Choroid plexus epithelial cell (primary cell): ENCODE results near the gene STARD4.

ENCODE experiments used
- DNase-seq: peaks from one replicate; pipeline ENCODE4 v3.0.0-alpha.2; 2010; ENCODE audit warnings: low read depth
- H3K4me3 ChIP-seq: 2 replicates; pipeline ENCODE4 v1.5.1; 2011; ENCODE audit warnings: low read depth, mild to moderate bottlenecking, control low read depth, low read length, moderate library complexity
- TF ChIP-seq, protein P1 (sequence below): conservative IDR thresholded peaks from 2 replicates; pipeline ENCODE4 v1.5.1; 2011; ENCODE audit warnings: low read depth, mild to moderate bottlenecking, control low read depth, inconsistent platforms, low read length, moderate library complexity

The STARD4 gene

DNA sequence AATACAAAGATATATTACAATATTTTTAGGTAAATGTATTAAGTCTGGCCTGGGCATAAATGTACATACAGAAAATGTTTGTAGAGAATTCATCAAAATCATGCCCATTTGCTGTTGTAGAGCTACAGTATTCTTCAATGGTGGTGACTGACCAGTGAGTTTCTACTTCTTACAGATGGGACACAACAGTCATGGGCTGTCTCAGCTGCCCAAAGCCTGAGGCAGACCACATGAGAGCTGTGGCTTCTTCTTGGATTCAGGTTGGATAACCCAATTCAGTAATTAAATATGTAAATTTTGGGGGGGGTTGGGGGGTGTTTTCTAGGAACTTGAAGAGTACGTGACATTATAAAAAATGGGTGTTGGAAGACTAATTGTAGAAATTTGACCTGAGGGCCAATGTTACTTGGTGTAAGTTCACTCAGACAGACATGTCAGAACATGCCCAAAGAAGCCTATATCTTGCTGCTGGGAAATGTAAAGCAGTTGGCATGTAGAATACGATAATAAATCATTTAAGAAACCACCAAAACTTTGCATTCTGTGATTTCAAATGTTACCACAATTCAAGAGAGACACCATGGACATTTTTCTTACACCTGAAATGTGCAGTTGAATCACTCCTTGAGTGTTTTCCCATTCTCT lies 17.9 kb downstream of the STARD4 start:
- TF ChIP-seq, protein P1, sequence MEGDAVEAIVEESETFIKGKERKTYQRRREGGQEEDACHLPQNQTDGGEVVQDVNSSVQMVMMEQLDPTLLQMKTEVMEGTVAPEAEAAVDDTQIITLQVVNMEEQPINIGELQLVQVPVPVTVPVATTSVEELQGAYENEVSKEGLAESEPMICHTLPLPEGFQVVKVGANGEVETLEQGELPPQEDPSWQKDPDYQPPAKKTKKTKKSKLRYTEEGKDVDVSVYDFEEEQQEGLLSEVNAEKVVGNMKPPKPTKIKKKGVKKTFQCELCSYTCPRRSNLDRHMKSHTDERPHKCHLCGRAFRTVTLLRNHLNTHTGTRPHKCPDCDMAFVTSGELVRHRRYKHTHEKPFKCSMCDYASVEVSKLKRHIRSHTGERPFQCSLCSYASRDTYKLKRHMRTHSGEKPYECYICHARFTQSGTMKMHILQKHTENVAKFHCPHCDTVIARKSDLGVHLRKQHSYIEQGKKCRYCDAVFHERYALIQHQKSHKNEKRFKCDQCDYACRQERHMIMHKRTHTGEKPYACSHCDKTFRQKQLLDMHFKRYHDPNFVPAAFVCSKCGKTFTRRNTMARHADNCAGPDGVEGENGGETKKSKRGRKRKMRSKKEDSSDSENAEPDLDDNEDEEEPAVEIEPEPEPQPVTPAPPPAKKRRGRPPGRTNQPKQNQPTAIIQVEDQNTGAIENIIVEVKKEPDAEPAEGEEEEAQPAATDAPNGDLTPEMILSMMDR = no peak
- peak; percentile 49 for DNase-seq
- H3K4me3 ChIP-seq = no peak overlapping the region

DNA sequence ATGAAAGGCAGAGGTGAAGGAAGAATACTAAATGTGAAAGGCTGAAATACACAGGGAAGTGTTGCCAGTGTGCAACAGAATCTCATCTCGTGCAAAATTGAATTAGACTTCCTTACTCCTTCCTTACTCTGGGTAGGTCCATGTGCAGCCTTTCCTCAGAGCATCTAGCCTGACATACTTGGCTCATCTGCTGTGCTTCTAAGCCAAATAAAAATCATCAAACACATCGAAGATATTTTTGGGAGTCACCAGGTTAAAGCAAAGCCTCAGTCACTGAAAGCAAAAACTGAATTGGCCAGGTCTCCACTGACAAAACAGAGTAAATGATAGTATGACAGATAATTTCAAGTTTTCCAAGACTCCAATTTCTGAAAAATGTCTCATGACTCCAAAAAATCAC lies 19.3 kb downstream of the STARD4 start:
- DNase-seq = no peak
- H3K4me3 ChIP-seq = no peak overlapping the region
- TF ChIP-seq, protein P1 = no peak

DNA sequence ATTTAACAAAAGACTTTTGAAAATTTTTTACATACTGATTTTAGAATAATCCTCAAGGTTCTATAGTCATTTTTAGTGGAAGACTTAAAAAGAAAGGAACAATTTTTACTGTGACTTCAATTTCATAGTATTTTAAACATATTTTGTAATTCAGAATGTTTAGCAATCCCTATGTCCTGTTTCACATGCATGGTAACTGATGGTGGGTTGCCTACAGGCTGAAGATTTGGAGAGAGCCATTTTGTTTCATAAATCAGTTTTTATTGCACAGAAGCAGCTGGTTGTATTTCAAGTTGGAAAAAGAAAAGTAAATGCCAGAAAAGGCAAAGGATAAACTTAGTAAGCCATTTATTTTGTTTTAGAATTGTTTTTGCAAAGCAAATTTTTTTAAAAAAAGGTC lies 24.0 kb downstream of the STARD4 start:
- DNase-seq = no peak
- H3K4me3 ChIP-seq = no peak overlapping the region
- TF ChIP-seq, protein P1 = no peak

DNA sequence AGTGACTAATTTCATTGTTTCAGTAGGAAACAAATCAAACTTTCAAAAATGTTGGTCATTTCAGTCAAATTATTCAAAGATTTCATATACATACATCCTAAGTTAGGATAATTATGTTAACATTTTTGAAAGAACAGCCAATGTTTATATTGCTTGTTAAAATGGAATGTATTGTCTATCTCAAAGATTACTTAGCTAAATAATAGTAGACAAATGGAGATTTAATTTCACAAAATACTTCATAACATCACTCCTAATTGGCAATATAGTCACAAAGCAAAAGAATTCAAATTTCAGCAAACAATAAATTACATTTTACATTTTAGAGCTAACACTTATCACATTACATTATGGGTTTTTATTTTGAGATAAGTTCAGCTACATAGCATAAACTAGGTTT lies 25.4 kb downstream of the STARD4 start:
- DNase-seq = no peak
- TF ChIP-seq, protein P1 = no peak
- H3K4me3 ChIP-seq = no peak overlapping the region

DNA sequence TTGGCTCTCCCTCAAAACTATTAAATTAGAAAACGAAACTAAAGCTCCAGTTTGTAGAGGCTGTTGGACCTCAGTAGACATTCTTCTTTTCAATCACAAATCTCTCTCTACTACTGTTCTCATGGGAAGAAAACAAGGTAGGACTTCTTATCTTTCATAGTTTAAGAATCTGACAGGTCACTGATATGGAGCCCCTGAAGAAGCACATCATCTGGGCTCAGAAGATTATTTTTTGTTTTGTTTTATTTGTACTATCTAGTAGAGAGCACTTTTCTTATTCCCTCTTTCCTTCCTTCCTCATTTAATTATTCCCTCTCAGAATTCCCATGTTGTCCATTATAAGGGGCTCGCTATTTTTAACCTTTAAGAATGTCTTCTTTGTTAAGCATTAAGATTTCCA lies 26.3 kb downstream of the STARD4 start:
- H3K4me3 ChIP-seq = peak overlapping the region; percentile 25
- TF ChIP-seq, protein P1 = no peak
- no peak for DNase-seq

DNA sequence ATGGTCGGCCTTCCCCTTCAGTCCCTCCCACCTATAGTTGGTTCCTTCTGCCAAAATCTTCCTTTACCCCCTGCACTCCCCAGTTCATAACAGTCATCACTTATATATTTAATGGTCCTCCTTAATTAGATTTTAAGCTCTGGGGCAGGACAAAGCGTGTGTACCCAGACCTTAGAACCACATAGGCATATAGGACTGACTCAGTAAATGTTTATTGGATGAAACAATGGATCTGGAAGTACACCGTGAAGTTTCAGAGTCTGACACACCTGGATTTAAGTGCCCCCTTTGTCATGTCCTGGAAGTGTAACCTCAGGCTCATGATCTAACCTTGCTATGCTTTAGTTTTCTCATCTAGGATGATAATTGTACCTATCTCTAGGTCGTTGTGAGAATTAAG lies 32.0 kb downstream of the STARD4 start:
- TF ChIP-seq, protein P1 = no peak
- no peak for DNase-seq
- H3K4me3 ChIP-seq = no peak overlapping the region

DNA sequence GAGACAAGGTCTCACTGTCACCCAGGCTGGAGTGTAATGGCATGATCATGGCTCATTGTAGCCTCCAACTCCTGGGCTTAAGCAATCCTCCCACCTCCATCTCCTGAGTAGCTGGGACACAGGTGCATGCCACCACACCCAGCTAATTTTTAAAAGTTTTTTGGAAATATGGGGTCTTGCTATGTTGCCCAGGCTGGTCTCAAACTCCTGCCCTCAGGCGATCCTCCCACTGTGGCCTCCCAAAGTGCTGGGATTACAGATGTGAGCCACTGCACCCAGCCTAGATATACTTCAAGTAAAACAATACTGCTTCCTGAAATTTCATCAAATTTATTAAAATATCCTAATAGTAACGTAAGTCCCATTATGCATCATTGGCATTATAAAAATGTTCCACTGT lies 33.4 kb downstream of the STARD4 start:
- no peak overlapping the region for H3K4me3 ChIP-seq
- TF ChIP-seq, protein P1 = no peak
- no peak for DNase-seq
